ENCODE measurements around the gene INPP5B. TPM values are rescaled to one million over a fixed set of nuclear protein-coding genes. Genes with fewer than 3 reads are reported as not detected.
"Not testable (repeated sequence)": the region's sequence is repeated elsewhere in the genome, so short reads cannot be mapped to it uniquely, and the experiment has no call there.

Gene INPP5B
- total RNA-seq, 1 donor from 2014 or later, result 20.6 TPM

- DNase-seq (ENCODE audit: low read depth in 2 of 2), result no peak
Measured at GRCh38 chr1:37948166-37948565, 1.3 kb upstream of the INPP5B start.

DNA sequence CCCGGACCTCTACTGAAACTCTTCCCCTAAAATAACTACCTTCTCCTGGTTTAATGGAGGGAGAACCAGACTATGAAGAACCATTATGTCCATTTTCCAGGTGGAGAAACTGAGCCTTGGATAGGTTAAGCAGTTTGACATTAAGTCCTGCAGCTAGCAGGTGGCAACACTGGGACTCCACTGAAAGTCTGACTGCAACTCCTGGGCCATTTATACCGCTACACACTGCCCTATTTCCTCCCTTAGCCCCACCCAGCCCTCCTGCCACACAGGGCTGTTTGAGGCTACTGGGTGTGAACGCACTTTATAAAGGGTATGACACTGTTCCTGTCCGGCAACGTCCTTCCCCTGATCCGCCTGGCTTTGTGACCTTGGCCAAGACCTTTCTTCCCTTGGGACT, 511 bp upstream of the INPP5B start:
- no peak for DNase-seq (ENCODE audit: low read depth in 2 of 2)

GRCh38 chr1:37945743-37946702, 830 bp downstream of the INPP5B start:
- DNase-seq (ENCODE audit: low read depth in 2 of 2), result peak; percentile 91

GRCh38 chr1:37945251-37945650, 1.6 kb downstream of the INPP5B start:
- no peak for DNase-seq (ENCODE audit: low read depth in 2 of 2)

GRCh38 chr1:37944816-37945215, 2.0 kb downstream of the INPP5B start:
- no peak for DNase-seq (ENCODE audit: low read depth in 2 of 2)

- DNase-seq (ENCODE audit: low read depth in 2 of 2), result no peak
Measured at GRCh38 chr1:37944086-37944763, 2.6 kb downstream of the INPP5B start.

- peak in 1 of 2 donors; percentile 56 for DNase-seq (ENCODE audit: low read depth in 2 of 2)
Measured at GRCh38 chr1:37940299-37940947, 6.4 kb downstream of the INPP5B start.

DNA sequence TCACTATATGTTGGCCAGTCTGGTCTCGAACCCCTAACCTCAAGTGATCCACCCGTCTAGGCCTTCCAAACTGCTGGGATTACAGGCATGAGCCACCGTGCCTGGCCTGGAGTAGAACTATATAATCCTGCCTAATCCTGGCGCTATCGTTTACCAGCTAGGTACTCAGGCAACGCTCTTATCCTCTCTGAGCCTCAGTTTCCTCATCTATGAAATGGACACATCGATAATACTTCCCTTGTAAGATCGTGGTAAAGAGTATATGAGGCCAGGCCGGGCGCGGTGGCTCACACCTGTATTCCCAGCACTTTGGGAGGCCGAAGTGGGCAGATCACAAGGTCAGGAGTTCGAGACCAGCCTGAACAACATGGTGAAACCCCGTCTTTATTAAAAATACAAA, 10.1 kb downstream of the INPP5B start:
- DNase-seq (ENCODE audit: low read depth in 2 of 2), result not testable (repeated sequence)

- DNase-seq (ENCODE audit: low read depth in 2 of 2), result peak in 1 of 2 donors; percentile 28
Measured at GRCh38 chr1:37932759-37933158, 14.1 kb downstream of the INPP5B start.

DNA sequence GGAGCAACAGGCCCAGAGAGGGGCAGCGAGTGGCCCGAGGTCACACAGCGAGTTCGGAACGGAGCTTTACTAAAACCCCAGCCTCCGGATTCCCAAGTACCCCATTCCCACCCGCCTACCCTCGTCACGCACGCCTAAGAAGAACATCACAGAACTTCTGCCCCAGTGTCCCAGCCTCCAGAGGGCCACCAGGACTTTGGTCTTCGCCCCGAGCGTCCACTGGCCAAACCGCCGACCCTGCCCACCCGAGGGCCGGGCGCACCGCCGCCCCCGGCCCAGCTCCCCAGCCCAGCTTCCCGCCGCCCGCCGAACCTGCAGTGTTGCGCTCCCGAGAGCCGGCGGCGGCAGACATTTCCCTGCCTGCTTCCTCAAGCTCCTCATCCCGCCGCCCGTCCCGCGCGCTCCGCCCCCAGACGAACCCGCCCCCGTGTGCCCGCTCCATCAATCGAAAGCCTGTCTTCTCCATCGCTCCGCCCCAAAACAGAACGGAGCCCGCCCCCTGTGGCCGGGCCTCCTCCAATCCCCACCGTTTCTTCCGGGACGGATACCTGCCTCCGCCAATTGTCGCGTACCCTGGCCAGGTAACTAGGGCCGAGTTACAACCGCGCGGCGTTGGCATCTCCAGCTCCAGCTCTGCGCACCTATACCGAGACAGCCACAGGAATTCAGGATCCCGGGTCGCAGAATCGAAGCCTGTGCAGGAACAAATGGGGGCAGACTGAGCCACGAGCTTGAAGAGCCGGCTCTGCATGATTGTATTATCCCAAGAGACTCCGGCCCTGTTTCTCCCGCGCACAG, 15.3 kb downstream of the INPP5B start:
- peak; percentile 95 to 96 for DNase-seq (ENCODE audit: low read depth in 2 of 2)

GRCh38 chr1:37931102-37931360, 15.8 kb downstream of the INPP5B start:
- DNase-seq (ENCODE audit: low read depth in 2 of 2), result no peak

DNA sequence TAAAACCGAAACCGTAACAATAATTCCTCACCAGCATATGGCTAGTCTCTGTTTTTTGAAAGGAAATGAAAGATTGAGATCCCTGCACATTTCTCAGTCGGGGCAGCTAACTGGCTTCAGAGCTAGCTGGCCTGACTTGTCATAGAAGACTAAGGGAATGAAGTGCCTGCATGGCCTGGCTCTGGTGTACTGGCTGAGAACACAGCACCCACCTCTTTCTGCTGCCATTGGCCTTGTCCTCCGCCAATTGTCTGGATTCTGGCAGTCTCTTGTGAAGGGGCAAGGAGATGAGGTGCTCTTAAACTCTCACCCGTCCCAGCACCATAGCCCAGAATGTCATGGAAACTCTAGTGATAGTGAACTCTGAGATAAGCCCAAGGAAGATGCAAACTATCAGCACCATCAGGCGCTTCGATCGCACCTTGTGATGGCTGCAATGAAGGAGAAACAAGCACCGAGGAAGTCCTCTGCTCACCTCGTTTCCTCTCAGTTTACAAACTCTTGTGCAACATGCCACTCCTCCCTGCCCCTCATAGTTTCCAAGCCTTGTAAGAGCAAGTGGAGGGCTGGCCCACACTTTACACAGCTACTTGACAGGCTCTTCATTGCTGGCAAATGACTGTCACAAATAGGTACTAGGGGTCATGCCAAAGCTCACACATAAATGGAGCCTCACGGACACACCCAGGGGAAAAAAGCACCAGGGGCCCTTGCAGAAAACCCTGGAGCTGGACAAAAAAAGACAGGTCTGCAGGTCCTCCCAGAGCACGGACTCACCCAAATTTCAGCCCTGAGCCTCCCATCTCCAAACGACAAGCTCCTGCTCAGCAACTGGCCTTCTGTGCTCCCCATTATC, 16.4 kb downstream of the INPP5B start:
- no peak for DNase-seq (ENCODE audit: low read depth in 2 of 2)

DNA sequence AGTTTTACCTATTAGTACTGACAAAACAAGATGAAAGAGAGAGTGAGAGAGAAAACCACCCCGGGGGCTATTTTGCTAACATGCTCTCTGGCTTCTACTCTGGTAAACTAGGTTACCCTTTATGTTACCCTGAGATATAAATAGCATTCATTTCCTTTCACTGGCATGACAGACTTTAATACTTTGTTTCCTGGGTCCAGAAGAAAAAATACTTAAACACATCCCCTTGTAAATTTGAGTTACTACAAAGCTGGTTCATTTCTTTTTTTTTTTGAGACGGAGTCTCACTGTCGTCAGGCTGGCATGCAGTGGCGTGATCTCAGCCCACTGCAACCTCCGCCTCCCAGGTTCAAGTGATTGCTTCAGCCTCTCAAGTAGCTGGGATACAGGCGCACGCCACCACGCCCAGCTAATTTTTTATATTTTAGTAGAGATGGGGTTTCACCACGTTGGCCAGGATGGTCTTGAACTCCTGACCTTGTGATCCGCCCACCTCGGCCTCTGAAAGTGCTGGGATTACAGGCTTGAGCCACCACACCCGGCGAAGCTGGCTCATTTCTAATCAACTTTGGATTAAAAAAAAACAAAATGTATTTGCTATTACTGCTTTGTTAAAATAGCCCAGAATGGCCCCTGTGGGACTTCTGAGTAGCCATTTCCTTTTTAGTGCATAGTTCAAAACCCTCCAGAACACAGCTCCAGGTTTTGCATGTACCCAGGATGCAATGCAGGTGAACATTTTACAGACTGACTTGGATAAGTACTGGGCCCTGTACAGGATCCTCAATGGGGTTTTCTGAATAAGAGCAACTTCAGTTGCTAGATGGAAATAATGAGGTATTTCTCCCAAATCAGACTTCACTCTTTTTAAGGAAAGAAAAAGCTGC, 20.6 kb downstream of the INPP5B start:
- no peak for DNase-seq (ENCODE audit: low read depth in 2 of 2)

DNA sequence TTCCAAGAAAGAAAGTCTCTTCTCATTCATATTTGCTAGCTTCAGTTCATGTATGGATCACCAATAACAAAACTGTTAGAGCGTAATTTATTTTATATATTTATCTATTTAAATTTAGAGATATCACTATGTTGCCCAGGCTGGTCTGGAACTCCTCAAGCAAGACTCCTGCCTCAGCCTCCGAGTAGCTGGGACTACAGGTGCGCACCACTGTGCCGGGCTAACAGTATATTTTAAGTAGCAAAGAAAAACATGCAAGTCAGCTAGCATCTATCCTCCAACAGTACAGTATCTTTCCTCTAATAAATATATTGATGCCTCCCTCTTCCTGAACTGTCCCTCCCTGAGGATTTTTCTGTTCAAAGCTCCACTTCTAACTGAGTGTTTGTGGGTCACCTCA, 21.5 kb downstream of the INPP5B start:
- DNase-seq (ENCODE audit: low read depth in 2 of 2), result no peak

- no peak for DNase-seq (ENCODE audit: low read depth in 2 of 2)
Measured at GRCh38 chr1:37923551-37923889, 23.3 kb downstream of the INPP5B start.

DNA sequence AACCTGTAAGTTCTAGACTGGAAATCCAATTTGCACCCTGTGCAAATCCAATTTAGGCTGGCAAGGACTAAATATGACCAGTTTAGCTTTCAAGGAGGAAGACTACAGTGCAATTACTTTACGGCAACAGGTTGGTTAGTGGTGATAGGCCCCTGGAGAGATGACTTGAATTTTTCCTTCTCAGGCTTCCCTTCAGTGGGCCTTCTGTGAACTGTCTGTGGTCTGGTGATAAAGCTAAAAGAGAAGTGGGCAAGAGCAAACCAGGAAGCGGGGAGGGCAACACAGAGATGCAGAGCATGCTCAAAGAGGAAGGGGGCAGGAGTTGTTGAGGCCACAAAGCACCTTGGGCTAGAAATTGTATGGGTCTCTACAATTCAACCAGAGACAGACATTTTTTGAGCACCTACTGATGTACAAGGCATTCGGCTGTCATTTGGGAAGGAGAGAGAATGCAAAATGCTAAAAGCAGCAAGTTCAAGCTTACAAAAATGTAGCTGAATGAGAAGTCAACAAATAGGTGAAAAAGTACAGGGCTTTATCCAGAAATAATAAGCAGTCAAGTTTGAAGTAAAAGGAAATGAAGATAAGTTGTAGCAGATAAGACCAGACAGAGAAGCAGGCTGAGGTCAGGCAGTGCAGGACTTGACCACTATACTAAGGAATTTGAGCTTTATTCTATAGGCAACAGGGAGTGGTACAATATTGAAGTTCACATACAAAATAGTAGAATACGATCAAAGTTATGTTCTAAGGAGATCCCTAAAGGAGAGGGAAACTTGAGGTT, 23.9 kb downstream of the INPP5B start:
- no peak for DNase-seq (ENCODE audit: low read depth in 2 of 2)

- peak; percentile 33 to 46 for DNase-seq (ENCODE audit: low read depth in 2 of 2)
Measured at GRCh38 chr1:37919277-37919676, 27.6 kb downstream of the INPP5B start.

- DNase-seq (ENCODE audit: low read depth in 2 of 2), result no peak
Measured at GRCh38 chr1:37915476-37916093, 31.3 kb downstream of the INPP5B start.

Data from lung microvascular endothelial cell (primary cell).